GM13976 (cell line): Measurements from ENCODE around the gene ZNF331.

ENCODE experiments used
- DNase-seq: peaks from one replicate; pipeline ENCODE4 v3.0.0; 2012; ENCODE audit warnings: low spot score
- in situ Hi-C: fragments of 300-500 bp; cut with MboI; formaldehyde crosslinking; loops from one replicate; pipeline ENCODE4 v1.12.0; 2022; ENCODE audit warnings: low sequenced_read_pairs, mixed read lengths, inconsistent platforms; ENCODE audit not compliant: unreplicated experiment
- TF ChIP-seq, protein P1 (sequence below): IDR thresholded peaks from 2 replicates; pipeline ENCODE4 v1.5.1; 2012; ENCODE audit warnings: borderline replicate concordance, mild to moderate bottlenecking; ENCODE audit not compliant: insufficient read depth; ENCODE audit errors: extremely low read depth, missing control alignments, control extremely low read depth

Gene ZNF331

DNA sequence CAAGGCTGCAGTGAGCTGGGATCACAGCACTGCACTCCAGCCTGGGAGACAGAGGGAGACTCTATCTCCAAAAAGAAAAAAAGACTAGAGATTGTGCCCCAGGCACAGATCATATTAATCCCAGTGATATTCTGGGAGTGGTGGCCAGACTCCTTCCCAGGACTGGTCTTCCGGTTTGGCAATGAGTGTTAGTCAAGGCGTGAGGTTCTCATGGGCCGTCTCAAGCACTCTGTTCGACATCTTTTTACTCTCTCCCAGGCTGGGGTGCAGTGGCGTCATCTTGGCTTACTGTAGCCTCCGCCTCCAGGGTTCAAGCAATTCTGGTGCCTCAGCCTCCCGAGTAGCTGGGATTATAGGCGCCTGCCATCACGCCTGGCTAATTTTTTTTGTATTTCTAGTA is 88.5 kb downstream of the ZNF331 start:
- DNase-seq = no peak
- in situ Hi-C loops = no loop called here

DNA sequence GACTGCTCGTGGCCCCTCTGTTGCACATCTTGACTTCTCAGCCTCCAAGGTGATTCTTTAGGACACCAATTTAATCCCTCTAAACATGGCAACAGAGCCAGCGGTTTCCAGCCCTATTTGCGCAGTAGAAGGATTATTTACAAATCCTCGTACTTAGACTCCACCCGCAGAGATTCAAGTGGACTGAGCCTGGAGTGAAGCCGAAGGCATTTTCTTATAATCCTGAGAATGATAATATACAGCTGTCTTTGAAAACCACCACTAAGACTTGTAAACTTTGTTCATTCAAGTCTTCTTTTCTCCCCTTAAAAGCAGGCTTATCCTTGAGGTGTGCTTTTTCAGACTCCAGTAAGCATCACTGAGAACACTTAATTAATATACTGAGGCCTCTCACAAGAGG is 89.0 kb downstream of the ZNF331 start:
- no peak for DNase-seq
- TF ChIP-seq, protein P1, sequence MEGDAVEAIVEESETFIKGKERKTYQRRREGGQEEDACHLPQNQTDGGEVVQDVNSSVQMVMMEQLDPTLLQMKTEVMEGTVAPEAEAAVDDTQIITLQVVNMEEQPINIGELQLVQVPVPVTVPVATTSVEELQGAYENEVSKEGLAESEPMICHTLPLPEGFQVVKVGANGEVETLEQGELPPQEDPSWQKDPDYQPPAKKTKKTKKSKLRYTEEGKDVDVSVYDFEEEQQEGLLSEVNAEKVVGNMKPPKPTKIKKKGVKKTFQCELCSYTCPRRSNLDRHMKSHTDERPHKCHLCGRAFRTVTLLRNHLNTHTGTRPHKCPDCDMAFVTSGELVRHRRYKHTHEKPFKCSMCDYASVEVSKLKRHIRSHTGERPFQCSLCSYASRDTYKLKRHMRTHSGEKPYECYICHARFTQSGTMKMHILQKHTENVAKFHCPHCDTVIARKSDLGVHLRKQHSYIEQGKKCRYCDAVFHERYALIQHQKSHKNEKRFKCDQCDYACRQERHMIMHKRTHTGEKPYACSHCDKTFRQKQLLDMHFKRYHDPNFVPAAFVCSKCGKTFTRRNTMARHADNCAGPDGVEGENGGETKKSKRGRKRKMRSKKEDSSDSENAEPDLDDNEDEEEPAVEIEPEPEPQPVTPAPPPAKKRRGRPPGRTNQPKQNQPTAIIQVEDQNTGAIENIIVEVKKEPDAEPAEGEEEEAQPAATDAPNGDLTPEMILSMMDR = no peak
- in situ Hi-C loops = no loop called here

More for the DNA sequence above, 88.5 kb downstream of the ZNF331 start:
- TF ChIP-seq, protein P1 = no peak
